Epidermal melanocyte (primary cell): ENCODE data around the gene FOXC1.
A peak's percentile ranks its signal among the peaks of the same experiment; 100 is the strongest.

ENCODE experiments used
- DNase-seq: peaks from one replicate; pipeline ENCODE4 v3.0.0; 2011; ENCODE audit warnings: low spot score; ENCODE audit not compliant: insufficient read length

The FOXC1 gene

DNA sequence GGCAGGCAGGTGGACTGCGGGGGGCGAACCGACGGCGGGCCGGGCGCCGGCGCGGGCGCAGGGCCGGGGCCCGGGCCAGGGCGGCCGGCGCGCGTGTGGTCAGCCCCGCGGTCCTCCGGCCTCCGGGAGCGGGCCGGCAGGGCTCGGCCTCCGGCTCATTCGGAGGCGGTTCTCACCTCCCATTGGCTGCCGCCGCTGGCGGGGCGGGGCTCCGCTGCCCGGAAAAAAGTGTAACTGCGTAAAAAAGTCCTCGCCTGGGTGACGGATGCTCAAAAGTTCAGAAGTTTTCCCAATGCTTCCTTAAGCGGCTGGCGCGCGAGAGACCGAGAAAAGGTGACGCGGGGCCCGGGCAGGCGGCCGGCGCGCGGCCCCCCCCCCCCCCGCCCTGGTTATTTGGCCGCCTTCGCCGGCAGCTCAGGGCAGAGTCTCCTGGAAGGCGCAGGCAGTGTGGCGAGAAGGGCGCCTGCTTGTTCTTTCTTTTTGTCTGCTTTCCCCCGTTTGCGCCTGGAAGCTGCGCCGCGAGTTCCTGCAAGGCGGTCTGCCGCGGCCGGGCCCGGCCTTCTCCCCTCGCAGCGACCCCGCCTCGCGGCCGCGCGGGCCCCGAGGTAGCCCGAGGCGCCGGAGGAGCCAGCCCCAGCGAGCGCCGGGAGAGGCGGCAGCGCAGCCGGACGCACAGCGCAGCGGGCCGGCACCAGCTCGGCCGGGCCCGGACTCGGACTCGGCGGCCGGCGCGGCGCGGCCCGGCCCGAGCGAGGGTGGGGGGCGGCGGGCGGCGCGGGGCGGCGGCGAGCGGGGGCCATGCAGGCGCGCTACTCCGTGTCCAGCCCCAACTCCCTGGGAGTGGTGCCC, at the start of gene FOXC1:
TSS of gene FOXC1 (plus strand) at position 268 of the 849 bp plus-strand sequence. CDS start at position 799, 531 bp downstream.
- DNase-seq = peak; percentile 100

DNA sequence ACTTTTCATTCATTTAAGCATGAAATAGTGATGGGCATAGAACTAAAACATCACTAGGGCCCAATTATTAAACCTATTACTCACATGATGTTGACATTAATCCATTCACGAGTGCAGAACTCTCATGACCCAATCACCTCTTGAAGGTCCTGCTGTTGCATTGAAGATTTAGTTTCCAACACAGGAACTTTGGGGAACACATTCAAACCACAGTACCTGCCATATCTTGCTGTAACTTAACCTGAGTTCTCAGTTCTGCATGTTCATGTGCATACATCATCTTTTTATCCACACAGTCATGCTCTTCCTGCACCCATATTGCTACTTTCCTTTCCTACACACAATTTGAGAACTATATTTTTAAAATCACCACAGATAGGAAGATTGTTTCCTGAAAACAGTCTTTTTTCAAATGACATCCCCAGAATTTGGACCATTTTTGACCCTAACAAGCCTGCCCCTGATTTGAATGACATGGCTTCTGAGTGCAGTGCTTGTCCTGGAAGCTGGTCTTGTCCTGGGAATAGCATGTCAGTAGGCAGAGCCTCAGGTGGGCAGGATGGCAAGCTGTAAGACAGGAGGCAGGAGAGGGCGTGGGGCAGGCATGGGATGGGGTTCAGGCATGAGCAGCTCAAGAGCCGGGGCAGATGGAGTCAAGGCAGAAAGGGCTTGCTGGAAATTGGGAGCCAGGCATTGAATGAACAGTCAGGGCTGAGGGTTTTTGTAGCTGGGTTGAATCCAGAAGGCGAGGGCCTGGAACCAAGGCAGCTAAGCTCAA, 49.2 kb upstream of the FOXC1 start:
- DNase-seq = no peak

DNA sequence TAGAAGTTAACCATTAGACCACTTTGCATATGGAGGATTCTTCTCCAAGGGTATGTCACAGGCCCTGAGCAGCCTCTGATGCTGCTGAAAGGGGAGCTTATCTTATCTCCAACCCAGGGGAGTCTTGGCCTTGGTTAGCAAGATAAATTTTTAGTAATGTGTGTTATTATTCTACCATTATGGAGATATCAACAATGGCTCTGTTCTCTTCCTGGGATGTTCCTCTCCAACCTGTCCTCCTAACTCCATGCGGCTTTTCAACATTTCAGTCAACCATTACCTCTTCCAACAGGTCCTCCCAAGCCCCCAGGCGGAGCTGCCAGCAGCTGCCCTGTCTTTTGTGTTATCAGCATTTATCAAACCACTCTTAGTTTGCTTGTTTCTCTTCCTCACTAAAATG, 48.4 kb upstream of the FOXC1 start:
- no peak for DNase-seq

DNA sequence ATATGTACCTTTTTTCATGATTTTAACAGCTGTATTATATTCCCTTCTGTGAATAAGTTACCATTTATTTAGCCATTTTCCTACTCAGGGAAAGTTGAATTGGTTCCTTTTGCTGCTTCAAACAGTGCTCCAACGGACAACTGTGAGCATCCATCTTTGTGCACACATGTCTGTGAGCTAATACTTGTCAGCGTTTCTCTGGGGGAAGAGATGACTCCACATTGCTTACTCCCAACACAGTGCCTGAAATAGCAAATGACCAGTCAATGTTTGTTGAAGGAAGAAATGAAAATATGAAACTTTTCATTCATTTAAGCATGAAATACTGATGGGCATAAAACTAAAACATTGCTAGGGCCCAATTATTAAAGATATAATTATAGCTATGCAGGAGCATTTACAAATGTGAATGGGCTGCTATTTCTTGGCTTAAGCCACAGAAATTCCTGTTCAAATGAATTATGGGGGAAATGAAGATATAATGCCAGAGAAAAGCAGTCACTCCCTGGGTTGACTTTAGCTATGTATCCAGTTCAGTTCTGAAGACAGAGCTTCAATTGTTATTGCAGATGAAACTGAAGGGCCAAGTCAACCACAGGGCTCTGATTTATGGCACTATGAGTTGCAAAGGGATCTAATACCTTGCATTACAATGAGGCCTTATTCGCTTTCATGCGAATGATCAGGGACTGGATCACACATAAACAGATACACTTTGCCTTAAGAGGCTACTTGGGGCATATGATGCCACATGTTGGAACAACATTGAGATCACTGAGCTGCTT, 47.4 kb upstream of the FOXC1 start:
- DNase-seq = peak; percentile 79

DNA sequence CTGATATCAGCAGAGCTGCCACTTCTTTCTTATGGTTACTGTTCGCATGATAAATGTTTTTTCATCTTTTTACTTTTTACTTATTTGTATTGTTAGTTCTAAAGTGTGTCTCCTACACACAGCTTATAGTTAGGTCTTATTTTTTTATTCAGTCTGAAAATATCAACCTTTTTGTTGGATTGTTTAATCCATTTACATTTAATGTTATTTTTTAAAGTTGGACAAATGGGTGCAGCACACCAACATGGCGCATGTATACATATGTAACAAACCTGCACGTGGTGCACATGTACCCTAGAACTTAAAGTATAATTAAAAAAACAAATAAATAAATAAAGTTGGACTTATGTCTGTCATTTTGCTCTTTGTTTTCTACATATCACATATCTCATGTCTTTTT, 40.3 kb upstream of the FOXC1 start:
- DNase-seq = no peak

DNA sequence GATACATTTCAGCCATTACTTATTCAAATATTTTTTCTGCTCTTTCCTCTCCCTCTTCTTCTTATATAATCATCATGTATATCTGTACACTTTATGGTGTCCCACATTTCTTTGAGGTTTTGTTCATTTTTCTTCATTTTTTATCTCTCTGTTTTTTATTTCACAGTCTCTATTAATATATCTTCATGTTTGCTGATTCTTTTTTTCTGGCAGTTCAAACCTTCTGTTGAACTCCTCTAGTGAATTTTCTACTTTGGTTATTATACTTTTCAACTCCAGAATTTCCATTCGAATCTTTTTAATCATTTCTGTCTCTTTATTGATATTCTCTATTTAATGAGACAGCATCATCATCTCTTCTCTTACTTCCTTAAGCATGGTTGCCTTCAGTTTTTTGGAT, 38.9 kb upstream of the FOXC1 start:
- no peak for DNase-seq

DNA sequence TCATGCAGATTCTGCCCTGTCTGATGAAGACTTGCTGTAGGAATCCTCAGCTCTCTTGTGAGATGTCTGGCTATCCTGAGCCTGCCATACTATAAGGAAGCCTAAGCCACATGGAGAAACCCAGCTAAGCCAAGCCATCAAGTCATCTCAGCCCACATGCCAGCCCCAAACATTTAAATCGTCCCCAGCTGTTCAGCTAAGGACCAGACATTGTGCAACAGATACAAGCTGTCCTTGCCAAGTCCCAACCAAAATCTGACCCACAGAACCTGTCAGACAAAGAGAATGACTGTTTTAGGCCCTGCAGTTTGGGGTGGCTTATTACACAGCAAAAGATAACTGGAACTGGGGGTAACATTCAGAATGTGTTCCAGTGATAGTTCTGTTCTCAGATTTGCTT, 36.8 kb upstream of the FOXC1 start:
- DNase-seq = no peak

DNA sequence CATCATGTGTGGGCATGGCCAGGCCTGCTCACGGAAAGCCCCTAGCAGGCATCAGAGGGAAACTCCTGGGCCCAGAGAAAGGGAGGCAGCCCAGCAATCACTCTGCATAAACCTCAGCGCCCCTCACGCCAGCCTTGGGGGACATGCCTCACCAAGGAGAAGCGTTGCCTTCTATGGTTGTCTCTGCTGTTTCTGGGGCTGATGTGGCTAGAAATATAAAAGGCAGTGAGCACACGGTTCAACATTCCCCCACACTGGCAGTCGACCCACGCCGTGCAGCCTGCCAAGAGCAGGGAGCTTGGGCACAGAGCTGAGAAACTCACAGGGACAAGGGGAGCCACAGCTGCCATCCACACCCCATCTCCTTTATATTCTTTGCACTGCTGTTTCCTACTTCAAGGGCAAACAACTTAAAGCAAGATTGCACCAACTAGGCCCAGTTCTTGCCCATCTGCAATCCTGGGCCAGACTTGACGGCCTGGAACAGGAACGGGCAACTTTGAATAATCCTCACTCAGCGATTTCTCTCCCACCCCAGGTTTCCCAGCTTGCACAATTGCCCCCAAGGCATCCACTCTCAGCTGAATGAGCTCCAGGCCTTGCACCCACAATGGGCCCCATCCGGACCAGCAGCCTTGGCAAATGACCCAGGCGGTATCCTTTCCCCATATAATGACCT, 35.5 kb upstream of the FOXC1 start:
- no peak for DNase-seq

DNA sequence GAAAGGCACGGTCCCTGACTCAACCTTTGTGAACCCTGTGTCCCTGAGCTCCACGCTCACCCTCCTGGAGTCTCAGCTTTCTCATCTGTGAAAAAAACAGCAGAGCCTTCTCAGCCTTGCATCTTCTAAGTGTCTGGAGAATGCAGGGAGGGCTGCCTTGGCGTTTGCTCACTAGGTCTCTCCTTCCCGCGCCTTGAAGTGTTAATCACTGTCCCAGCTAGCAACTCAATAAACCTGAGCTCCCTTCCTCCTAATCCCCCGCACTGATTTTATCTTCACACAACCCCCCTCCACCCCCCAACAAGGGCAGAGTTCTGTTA, 34.9 kb upstream of the FOXC1 start:
- no peak for DNase-seq

DNA sequence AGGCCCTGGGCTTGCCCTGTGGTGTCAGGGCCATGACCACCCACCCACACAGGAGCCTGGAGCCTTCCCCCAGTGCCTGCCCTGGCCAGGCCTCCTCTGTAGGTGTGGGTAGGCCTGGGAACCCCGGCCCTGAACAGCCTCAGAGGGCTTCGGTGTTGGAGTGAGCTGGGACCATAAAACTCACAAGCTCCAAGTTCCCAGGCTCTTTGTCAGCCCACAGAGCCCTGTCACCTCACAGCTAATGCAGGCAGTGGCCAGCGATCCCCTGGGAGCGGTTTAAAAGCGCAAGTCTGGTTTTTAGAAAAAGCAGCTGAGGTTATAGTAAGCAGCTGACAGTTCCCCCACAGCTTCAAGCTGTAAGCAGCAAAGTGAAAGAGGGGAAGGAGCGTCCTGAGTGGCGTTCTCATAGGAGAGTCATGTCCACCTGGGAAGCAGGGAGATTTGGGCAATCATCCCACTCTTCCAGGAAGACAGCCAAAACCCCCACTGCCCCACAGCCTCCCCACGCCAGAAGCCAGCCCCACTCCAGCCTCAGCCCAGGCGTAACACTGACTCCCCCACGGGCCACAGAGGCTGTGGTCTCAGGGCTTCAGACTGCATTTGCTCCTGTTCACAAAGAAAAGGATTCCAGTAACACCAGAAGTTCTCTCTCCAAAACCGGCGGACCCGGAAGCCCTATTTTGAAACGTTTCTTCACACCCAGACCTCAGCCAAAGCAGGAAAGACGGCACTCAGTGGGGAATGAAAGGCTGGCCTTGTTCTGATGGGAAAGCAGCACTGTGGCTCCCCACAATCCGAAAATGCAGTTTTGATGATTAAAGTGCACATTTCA, 34.3 kb upstream of the FOXC1 start:
- peak; percentile 48 for DNase-seq

DNA sequence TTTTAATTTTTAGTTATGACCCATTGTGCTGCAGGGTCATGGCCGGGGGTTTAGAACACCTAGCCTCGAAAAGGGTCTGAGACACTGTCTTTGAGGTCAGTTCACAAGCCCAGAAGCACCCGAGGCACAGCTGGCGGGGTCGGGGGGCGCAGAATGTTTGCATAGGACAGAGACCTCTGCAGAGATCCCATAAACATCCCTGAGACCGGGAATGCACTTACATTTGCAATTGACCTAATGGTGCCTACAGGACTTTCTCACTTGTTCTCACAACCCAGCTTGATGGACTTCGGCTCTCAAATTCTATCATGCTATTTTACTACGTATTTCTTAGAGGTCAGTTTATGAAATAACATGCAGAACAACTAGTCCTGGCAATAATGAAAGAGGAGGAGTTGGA, 33.5 kb upstream of the FOXC1 start:
- no peak for DNase-seq

DNA sequence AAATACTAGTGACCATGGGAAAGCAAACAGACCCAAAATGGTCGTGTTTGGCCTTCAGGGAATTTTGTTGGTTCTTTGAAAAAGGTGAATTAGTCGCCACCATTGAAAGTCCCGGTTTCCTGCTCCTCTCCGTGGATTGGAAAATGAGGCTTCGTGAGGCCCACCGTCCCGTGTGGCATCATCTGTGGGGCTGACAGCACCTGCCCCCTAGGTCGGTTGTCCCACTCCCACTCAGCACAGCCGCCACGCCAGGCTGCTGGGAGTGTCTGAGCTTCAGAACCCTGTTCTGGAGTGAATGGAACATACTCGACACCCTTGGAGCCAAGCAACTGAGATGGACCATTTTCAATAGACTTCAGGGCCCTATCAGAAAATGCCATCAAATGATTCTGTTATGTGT, 33.0 kb upstream of the FOXC1 start:
- DNase-seq = no peak

DNA sequence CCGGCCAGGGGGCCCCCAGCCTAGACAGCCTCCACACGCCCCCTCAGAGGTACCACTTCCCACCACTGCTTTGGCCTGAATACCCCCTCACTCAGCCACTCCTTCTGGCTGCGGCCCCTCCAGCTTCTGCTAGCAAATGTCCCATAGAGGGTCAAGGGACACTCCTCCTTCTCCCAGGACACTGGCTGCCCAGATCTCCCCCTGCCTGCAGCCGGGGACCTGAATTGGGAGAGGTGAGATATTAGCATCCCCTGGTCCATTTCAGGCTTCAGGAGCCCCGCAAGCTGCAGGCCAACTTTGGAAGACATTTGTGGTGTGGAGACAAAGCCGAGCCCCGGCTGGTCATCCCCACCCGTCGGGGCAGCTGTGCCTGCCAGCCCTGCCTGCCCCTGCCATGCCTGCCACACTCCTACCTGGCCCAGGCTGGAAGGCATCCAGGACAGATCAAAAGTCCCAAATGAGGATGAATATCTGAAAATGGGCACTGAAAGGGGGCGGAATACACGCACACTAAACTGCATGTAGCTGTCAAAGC, 32.5 kb upstream of the FOXC1 start:
- no peak for DNase-seq

DNA sequence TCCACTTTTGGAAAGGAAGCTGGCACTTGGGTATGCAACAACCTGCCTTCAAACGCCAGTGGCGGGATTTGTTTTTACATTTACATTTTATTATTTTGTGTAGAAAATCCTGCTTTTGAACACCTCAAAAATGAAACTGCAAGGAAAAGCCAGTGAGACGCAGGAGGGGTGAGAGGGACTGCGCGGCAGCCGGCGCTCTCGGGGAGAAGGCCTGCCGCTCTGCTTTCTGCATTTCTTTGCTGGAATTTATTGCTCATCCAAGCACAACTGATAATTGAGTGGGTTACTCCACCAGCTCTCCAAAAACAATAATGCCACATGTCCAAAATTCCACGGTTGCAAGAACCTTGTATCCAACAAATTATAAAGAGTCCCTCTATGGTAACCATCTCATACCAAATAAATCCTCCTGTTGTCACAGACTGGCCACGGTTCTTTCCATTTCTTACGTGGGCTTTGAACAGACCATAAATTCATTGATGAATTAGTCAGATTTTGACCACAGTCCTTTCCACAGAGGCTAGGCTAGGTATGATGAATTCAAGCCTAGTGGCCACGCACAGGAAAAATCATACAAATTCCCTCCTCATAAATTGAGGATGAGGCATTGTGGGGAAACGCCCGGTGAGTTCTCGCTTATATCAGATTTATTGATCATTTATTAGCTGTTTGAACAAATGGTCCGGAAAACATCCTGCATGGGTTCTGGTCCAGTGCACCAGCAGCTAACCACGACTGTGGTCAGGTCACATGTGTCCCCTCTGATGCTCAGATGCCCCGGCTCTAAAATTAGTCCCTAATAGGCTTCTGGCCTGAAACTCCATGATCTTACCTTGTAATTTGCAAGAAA, 31.6 kb upstream of the FOXC1 start:
- no peak for DNase-seq

DNA sequence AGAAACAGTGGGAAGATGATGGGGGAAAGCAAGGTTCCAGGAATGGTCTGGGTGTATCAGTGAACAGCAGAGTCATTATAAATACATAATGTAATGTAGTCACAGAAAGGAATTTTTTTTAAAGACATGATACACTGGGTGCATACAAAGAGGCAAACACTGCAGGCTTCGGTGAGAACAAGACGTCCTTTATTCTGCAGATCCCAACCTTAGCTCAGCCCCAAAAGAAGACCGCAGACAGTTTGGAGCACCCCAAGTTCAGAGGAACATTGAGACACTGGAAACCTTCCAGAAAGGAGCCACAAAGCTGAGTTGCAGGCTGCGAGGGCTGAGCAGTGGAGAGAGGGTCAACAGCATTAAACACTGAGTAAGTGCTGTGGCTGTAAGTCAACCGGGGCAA, 30.6 kb upstream of the FOXC1 start:
- no peak for DNase-seq

DNA sequence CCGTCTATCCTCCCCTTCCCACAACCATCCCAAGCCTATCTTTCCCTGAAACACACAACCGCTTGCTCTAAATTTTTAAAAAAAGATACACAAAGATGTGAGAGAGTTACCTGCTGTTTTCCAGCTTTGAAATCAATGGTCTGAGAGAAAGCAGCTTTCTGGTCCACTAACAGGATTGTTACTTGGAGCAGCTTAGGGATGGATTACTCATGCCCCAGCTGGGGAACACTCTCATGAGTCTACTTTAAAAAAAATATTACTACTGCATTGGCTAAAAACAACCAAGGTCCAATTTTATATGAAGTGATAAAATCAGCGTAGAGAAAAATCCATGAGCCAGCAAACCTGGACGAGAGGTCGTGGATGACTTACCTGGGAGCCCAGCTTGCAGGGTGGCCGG, 29.6 kb upstream of the FOXC1 start:
- DNase-seq = no peak

DNA sequence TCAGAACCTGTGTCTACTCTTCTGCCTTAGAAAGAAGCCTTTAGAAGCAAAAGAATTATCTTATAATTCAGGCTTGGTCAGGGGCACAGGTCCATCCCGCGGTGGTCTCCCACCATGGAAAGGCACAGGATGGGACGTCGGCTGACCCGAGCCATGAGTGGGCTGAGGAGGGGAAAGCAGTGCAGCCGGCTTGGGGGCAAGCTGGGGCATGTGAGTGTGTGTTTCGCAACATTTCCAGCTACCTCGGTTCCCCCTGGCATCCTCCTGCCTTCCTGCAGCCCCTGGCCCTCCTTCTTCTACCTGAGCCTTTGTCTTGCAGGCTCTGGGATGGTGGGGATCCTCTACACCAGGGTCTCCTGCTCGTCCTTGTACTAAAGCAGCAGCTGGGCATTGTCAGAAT, 29.1 kb upstream of the FOXC1 start:
- DNase-seq = no peak

DNA sequence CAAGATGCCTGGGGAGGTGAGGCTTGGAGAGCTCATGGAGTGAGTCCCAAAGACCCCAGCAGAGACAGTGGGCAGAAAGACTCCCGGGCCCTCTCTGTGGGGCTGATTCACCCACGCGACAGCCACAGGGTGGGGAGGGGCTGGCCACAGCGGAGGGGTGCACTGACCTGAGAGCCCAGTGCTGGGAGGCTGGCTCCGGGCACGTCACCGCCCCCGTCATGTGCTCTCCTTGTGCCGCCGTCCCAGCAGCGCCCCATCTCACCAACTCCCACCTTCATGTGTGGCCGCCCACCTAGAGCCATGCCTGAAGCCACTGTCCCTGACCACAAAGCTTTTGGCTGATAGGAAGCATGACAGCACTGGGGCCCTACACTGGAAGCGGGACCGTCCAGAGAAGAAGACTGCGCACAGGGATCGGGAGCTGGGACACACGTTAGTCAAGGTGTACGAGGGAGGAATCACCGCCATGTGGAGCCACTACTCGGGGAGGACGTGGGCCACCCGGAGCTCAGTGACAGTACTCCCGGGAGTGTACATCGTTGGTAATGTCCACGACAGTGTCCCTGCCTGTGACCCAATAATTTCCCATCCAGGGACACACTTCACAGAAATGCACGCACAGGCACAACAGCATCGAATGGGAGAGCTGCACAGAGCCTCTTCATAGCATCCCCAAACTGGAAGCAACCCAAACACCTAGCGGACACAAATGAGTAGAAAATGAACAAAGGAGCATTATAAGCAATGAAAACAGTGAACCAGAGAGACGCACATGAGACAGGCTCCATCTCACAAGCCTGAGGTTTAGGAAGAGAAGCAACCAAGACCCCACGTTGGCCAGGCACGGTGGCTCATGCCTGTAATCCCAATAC, 28.4 kb upstream of the FOXC1 start:
- no peak for DNase-seq

DNA sequence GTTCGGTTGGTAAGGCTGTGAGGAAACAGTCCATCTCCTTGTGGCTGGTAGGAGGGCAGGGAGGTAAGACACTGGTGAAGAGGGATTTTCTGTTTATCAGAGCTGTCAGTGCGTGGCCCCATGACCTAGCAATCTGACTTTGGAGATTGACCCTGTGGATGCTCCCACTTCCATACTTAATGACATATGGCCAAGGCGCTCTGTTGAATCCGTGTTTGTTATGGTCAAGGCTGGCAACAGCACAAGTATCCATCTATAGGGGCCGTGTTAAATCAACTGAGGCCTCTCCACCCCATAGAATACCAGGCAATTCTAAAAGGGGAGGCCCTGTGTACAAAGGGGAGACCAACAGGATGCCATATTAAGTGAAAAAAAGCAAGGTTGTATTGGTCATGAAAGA, 25.6 kb upstream of the FOXC1 start:
- DNase-seq = no peak
